ENCODE data around the gene RPP25L. TPM values are rescaled to one million over a fixed set of nuclear protein-coding genes. Genes with fewer than 3 reads are reported as not detected.

Gene RPP25L
- total RNA-seq, 1 experiment from 2014 or later, result 25.0 TPM

DNA sequence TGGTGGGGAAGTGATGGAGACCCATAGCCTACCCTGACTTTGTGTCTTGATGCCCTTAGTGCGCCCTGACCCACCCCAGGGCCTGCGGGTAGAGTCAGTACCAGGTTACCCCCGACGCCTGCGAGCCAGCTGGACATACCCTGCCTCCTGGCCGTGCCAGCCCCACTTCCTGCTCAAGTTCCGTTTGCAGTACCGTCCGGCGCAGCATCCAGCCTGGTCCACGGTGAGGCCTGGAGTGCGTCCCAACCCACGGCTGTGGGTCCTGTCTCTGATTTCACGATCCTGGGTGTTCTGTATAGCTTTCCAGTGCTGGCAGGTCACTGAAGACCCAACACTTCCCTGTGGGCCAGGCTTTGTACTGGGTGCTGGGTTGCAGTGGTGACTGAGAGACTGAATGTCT, 46.6 kb upstream of the RPP25L start:
- Histone ChIP-seq H2AFZ (ENCODE audit: low read length) (no peak overlapping the region), H3K36me3 (ENCODE audit: low read depth, low read length) (no peaks in the 10 kb centered on the region), H3F3A (ENCODE audit: low read length, unreplicated experiment) (no peaks in the 10 kb centered on the region), H3K9ac (ENCODE audit: low read length) (no peak overlapping the region), H3K27me3 (ENCODE audit: low read length) (no peaks in the 10 kb centered on the region), H3K9me2 (replicated peaks; ENCODE audit: low read length) (no peaks in the 10 kb centered on the region), H3K4me3 (ENCODE audit: low read length) (no peak overlapping the region), H3K79me2 (ENCODE audit: low read length) (no peaks in the 10 kb centered on the region), H3K27ac (ENCODE audit: low read length) (no peak overlapping the region), H3K4me1 (ENCODE audit: insufficient read depth, low read length) (peaks cover 3% of the 10 kb centered on the region; the same call in 1 of the 2 replicates), H3K4me2 (ENCODE audit: low read length) (no peak overlapping the region), H4K20me1 (ENCODE audit: low read length) (no peaks in the 10 kb centered on the region), H3K9me3 (ENCODE audit: low read length) (no peaks in the 10 kb centered on the region)
- ChIA-PET POLR2A (ENCODE audit: unreplicated experiment) (no interaction called here), CTCF (no interaction called here)
- BruUV-seq (replicated peaks), result no TSS peak
- intact Hi-C loops (cut with micrococcal nuclease), result no loop called here
- TF ChIP-seq EZH2phosphoT487 (IDR thresholded peaks at IDR 0.05; ENCODE audit: borderline replicate concordance, low read length) (no peak), EZH2 (IDR thresholded peaks at IDR 0.05; ENCODE audit: low read length, unreplicated experiment) (no peak)
- TF ChIP-seq, protein P1, sequence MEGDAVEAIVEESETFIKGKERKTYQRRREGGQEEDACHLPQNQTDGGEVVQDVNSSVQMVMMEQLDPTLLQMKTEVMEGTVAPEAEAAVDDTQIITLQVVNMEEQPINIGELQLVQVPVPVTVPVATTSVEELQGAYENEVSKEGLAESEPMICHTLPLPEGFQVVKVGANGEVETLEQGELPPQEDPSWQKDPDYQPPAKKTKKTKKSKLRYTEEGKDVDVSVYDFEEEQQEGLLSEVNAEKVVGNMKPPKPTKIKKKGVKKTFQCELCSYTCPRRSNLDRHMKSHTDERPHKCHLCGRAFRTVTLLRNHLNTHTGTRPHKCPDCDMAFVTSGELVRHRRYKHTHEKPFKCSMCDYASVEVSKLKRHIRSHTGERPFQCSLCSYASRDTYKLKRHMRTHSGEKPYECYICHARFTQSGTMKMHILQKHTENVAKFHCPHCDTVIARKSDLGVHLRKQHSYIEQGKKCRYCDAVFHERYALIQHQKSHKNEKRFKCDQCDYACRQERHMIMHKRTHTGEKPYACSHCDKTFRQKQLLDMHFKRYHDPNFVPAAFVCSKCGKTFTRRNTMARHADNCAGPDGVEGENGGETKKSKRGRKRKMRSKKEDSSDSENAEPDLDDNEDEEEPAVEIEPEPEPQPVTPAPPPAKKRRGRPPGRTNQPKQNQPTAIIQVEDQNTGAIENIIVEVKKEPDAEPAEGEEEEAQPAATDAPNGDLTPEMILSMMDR (conservative IDR thresholded peaks at IDR 0.05; ENCODE audit: low read depth, low read length), result no peak
- no peak for ATAC-seq
- DNase-seq, result no peak

DNA sequence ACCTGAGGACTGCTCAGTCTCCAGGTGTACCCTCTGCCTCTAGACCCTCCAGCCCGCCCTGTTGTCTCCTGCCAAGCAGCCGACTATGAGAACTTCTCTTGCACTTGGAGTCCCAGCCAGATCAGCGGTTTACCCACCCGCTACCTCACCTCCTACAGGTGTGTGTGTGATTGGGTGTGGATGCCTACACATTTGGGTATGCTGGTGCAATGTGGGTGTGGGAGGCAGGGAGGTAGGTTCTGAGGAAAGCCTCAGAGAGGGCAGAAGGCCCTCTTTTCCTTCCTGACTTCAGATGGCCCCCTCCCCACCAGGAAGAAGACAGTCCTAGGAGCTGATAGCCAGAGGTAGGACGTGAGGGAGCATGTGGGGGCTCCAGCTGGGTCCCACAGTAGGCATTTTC, 45.1 kb upstream of the RPP25L start:
- no peak overlapping the region for H3K27ac ChIP-seq (ENCODE audit: low read length)
- no peaks in the 10 kb centered on the region for H3K27me3 ChIP-seq (ENCODE audit: low read length)
- no peaks in the 10 kb centered on the region for H3F3A ChIP-seq (ENCODE audit: low read length, unreplicated experiment)
- POLR2A ChIA-PET (ENCODE audit: unreplicated experiment), result no interaction called here
- H3K36me3 ChIP-seq (ENCODE audit: low read depth, low read length), result no peaks in the 10 kb centered on the region
- H3K9me2 ChIP-seq (replicated peaks; ENCODE audit: low read length), result no peaks in the 10 kb centered on the region
- intact Hi-C loops (cut with micrococcal nuclease), result no loop called here
- no peak overlapping the region for H2AFZ ChIP-seq (ENCODE audit: low read length)
- DNase-seq (no peak), ATAC-seq (no peak)
- CTCF ChIA-PET, result no interaction called here
- no peaks in the 10 kb centered on the region for H4K20me1 ChIP-seq (ENCODE audit: low read length)
- TF ChIP-seq, protein P1 (conservative IDR thresholded peaks at IDR 0.05; ENCODE audit: low read depth, low read length), result no peak
- no peak for TF ChIP-seq EZH2 (IDR thresholded peaks at IDR 0.05; ENCODE audit: low read length, unreplicated experiment)
- TF ChIP-seq EZH2phosphoT487 (IDR thresholded peaks at IDR 0.05; ENCODE audit: borderline replicate concordance, low read length), result no peak
- H3K9ac ChIP-seq (ENCODE audit: low read length), result no peak overlapping the region
- H3K4me2 ChIP-seq (ENCODE audit: low read length), result no peak overlapping the region
- no TSS peak for BruUV-seq (replicated peaks)
- peaks cover 13% of the 10 kb centered on the region; the same call in 1 of the 2 replicates for H3K4me1 ChIP-seq (ENCODE audit: insufficient read depth, low read length)
- no peaks in the 10 kb centered on the region for H3K9me3 ChIP-seq (ENCODE audit: low read length)
- no peak overlapping the region for H3K4me3 ChIP-seq (ENCODE audit: low read length)
- no peaks in the 10 kb centered on the region for H3K79me2 ChIP-seq (ENCODE audit: low read length)

DNA sequence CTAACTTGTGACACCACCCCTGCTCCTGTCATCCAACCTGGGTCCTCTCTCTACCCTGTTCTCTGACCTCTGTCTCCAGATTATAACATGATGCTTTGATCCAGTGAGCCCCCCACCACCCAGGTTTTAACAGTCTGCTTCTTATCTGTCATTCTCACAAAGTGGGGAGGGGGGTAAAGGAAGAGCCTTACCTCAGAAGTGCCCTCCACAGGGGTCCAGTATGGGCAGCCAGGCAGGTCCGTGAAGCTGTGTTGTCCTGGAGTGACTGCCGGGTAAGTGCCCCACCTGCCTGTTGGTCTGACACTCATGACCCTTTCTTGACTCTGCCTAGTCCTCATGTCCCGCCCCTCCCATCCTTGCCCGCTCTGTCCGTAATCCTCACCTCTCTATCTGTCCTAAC, 43.5 kb upstream of the RPP25L start:
- ATAC-seq (no peak), DNase-seq (no peak)
- Histone ChIP-seq H3K79me2 (ENCODE audit: low read length) (no peaks in the 10 kb centered on the region), H3K27ac (ENCODE audit: low read length) (no peak overlapping the region), H3F3A (ENCODE audit: low read length, unreplicated experiment) (no peaks in the 10 kb centered on the region), H3K36me3 (ENCODE audit: low read depth, low read length) (no peaks in the 10 kb centered on the region), H3K4me3 (ENCODE audit: low read length) (no peak overlapping the region), H3K9me2 (replicated peaks; ENCODE audit: low read length) (no peaks in the 10 kb centered on the region), H3K27me3 (ENCODE audit: low read length) (no peaks in the 10 kb centered on the region), H3K4me2 (ENCODE audit: low read length) (no peak overlapping the region), H2AFZ (ENCODE audit: low read length) (no peak overlapping the region), H4K20me1 (ENCODE audit: low read length) (no peaks in the 10 kb centered on the region), H3K9ac (ENCODE audit: low read length) (no peak overlapping the region), H3K4me1 (ENCODE audit: insufficient read depth, low read length) (peaks cover 18% of the 10 kb centered on the region; the same call in 1 of the 2 replicates), H3K9me3 (ENCODE audit: low read length) (no peaks in the 10 kb centered on the region)
- intact Hi-C loops (cut with micrococcal nuclease), result no loop called here
- TF ChIP-seq EZH2 (IDR thresholded peaks at IDR 0.05; ENCODE audit: low read length, unreplicated experiment), result no peak
- TF ChIP-seq EZH2phosphoT487 (IDR thresholded peaks at IDR 0.05; ENCODE audit: borderline replicate concordance, low read length), result no peak
- TF ChIP-seq, protein P1 (conservative IDR thresholded peaks at IDR 0.05; ENCODE audit: low read depth, low read length), result no peak
- POLR2A ChIA-PET (ENCODE audit: unreplicated experiment), result no interaction called here
- no TSS peak for BruUV-seq (replicated peaks)
- CTCF ChIA-PET, result no interaction called here
